Brain microvascular endothelial cell (primary cell): Measurements from ENCODE around the gene VPS33A.

Experiments used
- DNase-seq: peaks from one replicate; pipeline ENCODE4 v3.0.0-alpha.2; 2020
- H3K27ac ChIP-seq: fragments of 250-450 bp; sonication (Bioruptor Pico); 2 replicates; pipeline ENCODE4 v1.5.1; 2020; ENCODE audit warnings: mild to moderate bottlenecking, moderate library complexity
- H3K27me3 ChIP-seq: fragments of 250-450 bp; sonication (Bioruptor Pico); replicated peaks from 2 replicates; pipeline ENCODE4 v1.5.1; 2020; ENCODE audit warnings: mild to moderate bottlenecking
- H3K36me3 ChIP-seq: fragments of 250-450 bp; sonication (Bioruptor Pico); replicated peaks from 2 replicates; pipeline ENCODE4 v1.5.1; 2020; ENCODE audit warnings: mild to moderate bottlenecking
- H3K4me3 ChIP-seq: 2 replicates; pipeline ENCODE4 v1.5.1; 2011; ENCODE audit warnings: low read depth, mild to moderate bottlenecking, control low read depth, low read length, moderate library complexity
- in situ Hi-C: cut with HindIII; loops from 2 replicates; pipeline ENCODE4 v1.10.0; 2017; ENCODE audit warnings: low sequenced_read_pairs, low pct_ligation_motif_present
- TF ChIP-seq, protein P1 (sequence below): IDR thresholded peaks from 2 replicates; pipeline ENCODE4 v1.5.1; 2011; ENCODE audit warnings: low read depth, mild to moderate bottlenecking, moderate library complexity, low read length, control low read depth, inconsistent platforms; ENCODE audit errors: missing control alignments

Gene VPS33A

DNA sequence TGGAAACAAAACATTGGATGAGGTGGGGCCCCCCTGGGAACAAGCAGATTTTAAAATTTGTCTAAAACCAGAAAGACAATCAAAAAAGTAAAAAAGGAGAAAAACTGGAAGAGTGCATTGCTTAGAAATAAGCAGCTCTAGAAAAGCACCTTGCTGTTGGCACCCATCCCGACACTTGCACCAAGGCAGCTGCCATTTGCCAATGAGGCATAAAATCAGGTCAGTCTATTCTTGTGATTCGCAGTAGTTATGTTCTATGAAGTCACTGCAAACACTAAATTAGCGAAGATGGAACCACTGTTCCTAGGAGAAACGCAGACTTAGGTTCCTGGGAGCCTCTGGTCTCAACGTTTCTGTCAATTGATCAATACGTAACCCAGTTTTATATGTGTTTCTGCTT lies 16.2 kb downstream of the VPS33A start:
- H3K27me3 ChIP-seq, result no peaks in the 10 kb centered on the region
- in situ Hi-C loops, result no loop called here
- no peak overlapping the region for H3K27ac ChIP-seq
- no peaks in the 10 kb centered on the region for H3K36me3 ChIP-seq
- no peak overlapping the region for H3K4me3 ChIP-seq
- DNase-seq, result no peak
- TF ChIP-seq, protein P1, sequence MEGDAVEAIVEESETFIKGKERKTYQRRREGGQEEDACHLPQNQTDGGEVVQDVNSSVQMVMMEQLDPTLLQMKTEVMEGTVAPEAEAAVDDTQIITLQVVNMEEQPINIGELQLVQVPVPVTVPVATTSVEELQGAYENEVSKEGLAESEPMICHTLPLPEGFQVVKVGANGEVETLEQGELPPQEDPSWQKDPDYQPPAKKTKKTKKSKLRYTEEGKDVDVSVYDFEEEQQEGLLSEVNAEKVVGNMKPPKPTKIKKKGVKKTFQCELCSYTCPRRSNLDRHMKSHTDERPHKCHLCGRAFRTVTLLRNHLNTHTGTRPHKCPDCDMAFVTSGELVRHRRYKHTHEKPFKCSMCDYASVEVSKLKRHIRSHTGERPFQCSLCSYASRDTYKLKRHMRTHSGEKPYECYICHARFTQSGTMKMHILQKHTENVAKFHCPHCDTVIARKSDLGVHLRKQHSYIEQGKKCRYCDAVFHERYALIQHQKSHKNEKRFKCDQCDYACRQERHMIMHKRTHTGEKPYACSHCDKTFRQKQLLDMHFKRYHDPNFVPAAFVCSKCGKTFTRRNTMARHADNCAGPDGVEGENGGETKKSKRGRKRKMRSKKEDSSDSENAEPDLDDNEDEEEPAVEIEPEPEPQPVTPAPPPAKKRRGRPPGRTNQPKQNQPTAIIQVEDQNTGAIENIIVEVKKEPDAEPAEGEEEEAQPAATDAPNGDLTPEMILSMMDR, result no peak

DNA sequence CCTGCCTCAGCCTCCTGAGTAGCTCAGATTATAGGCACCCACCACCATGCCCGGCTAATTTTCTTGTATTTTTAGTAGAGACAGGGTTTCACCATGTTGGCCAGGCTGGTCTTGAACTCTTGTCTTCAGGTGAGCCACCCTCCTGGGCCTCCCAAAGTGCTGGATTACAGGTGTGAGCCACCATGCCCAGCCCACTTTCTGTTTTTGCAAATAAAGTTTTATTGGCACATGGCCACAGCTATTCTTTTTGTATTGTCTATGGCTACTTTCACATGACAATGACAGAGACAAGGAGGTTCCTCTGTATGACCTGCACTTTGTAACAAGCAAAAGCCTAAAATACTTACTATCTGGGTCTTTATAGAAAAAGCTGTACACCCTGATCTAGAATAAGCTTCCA lies 20.7 kb downstream of the VPS33A start:
- no peak overlapping the region for H3K27ac ChIP-seq
- no peaks in the 10 kb centered on the region for H3K27me3 ChIP-seq
- DNase-seq, result no peak
- H3K4me3 ChIP-seq, result no peak overlapping the region
- peaks cover 7% of the 10 kb centered on the region for H3K36me3 ChIP-seq
- in situ Hi-C loops, result no loop called here
- TF ChIP-seq, protein P1, result no peak

DNA sequence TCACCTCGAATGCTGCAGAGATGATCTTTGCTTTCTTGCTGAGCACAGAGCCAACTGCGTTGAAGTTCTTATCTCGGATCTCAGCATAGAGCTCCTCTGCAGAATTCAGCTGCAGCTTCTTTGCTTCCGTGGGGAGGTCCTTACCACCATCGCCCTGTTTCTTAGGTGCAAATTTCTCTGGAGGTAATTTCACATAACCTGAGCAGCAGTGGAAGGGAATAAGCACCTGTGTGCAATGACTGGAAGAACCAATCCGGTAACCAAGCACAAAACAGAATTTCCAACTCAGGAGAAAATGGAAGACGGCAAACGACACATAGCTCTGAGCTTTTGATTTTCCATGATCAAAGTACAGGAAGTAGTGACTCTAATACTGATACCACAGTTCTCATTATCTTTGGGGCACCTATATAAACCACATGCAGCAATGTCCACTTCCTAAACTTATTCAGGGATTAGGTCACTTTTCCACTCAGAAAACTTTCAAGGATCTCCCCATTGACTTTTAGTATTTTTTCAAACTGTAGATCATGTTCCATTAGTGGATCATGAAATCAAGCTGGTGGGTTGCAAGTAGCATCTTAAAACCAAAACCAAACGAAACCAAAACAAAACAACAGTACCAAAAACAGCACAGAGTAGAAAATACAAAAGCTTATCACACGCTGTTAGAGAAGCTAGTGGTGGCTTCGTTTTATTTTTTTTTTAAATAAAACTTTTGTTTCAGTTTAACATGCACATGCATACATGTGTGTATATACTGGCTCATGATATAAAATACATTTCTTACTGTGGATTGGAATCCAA lies 21.5 kb downstream of the VPS33A start:
- Histone ChIP-seq H3K27ac (no peak overlapping the region), H3K27me3 (no peaks in the 10 kb centered on the region), H3K36me3 (peaks cover 10% of the 10 kb centered on the region), H3K4me3 (no peak overlapping the region)
- TF ChIP-seq, protein P1, result no peak
- in situ Hi-C loops, result no loop called here
- no peak for DNase-seq

DNA sequence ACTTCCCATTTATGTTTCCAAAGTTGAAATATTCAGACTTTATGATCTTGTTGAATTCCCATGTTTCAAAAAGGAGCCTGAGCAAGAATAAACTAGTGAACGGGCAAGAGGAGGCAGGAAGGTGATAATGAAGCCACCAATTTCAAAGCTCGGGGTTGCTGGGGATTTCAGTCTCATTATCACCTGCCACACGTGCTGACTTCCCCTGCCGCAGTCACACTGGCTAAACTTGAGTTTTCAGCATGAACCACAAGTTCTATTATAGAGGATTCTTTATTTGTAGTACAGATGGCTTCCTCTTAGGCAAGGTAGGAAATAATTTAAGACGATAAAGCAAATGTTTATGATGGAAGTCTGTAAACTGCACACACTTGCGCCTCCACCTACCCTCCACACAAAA lies 22.3 kb downstream of the VPS33A start:
- H3K36me3 ChIP-seq, result peaks cover 10% of the 10 kb centered on the region
- TF ChIP-seq, protein P1, result no peak
- in situ Hi-C loops, result no loop called here
- H3K27ac ChIP-seq, result no peak overlapping the region
- H3K27me3 ChIP-seq, result no peaks in the 10 kb centered on the region
- DNase-seq, result no peak
- H3K4me3 ChIP-seq, result no peak overlapping the region

GRCh38 chr12:122238861-122239260 lies 27.4 kb downstream of the VPS33A start:
- H3K36me3 ChIP-seq, result peaks cover 17% of the 10 kb centered on the region

More at GRCh38 chr12:122238861-122239260, 27.4 kb downstream of the VPS33A start:
- no peaks in the 10 kb centered on the region for H3K27me3 ChIP-seq
- TF ChIP-seq, protein P1, result no peak
- H3K4me3 ChIP-seq, result no peak overlapping the region
- no peak overlapping the region for H3K27ac ChIP-seq
- no peak for DNase-seq
- in situ Hi-C loops, result no loop called here
